ENCODE measurements around the gene TEX101.

The TEX101 gene

GRCh38 chr19:43447655-43448054, 33.0 kb downstream of the TEX101 start:
- no peak for DNase-seq (ENCODE audit: low read depth)

GRCh38 chr19:43450545-43450997, 35.9 kb downstream of the TEX101 start:
- no peak for DNase-seq (ENCODE audit: low read depth)

GRCh38 chr19:43452582-43452981, 37.9 kb downstream of the TEX101 start:
- DNase-seq (ENCODE audit: low read depth): no peak

GRCh38 chr19:43454031-43454430, 39.3 kb downstream of the TEX101 start:
- DNase-seq (ENCODE audit: low read depth): no peak

- DNase-seq (ENCODE audit: low read depth): no peak
Measured at GRCh38 chr19:43455321-43456113, 40.8 kb downstream of the TEX101 start.

GRCh38 chr19:43457809-43458208, 43.1 kb downstream of the TEX101 start:
- no peak for DNase-seq (ENCODE audit: low read depth)

GRCh38 chr19:43460362-43461016, 45.8 kb downstream of the TEX101 start:
- DNase-seq (ENCODE audit: low read depth): no peak

- DNase-seq (ENCODE audit: low read depth): no peak
Measured at GRCh38 chr19:43461303-43461702, 46.6 kb downstream of the TEX101 start.

- no peak for DNase-seq (ENCODE audit: low read depth)
Measured at GRCh38 chr19:43462383-43462782, 47.7 kb downstream of the TEX101 start.

- no peak for DNase-seq (ENCODE audit: low read depth)
Measured at GRCh38 chr19:43462785-43463380, 48.2 kb downstream of the TEX101 start.

GRCh38 chr19:43463381-43464133, 48.9 kb downstream of the TEX101 start:
- DNase-seq (ENCODE audit: low read depth): no peak

- DNase-seq (ENCODE audit: low read depth): no peak
Measured at GRCh38 chr19:43464134-43464775, 49.6 kb downstream of the TEX101 start.

GRCh38 chr19:43465468-43466120, 50.9 kb downstream of the TEX101 start, which contains the start of gene LYPD3:
Gene LYPD3 (minus strand): TSS chr19:43465608. CDS start chr19:43465571, 37 bp downstream.
- no peak for DNase-seq (ENCODE audit: low read depth)

GRCh38 chr19:43466793-43467192, 52.1 kb downstream of the TEX101 start:
- DNase-seq (ENCODE audit: low read depth): no peak

- DNase-seq (ENCODE audit: low read depth): no peak
Measured at GRCh38 chr19:43467276-43467675, 52.6 kb downstream of the TEX101 start.

- DNase-seq (ENCODE audit: low read depth): no peak
Measured at GRCh38 chr19:43467730-43468129, 53.0 kb downstream of the TEX101 start.
